PFSK-1 (cell line): ENCODE measurements around the gene RGS14.

Experiments used
- FOXP2 ChIP-seq: optimal IDR thresholded peaks from 2 replicates; pipeline ENCODE3; 2011; ENCODE audit warnings: borderline replicate concordance, control low read depth, inconsistent platforms; ENCODE audit not compliant: insufficient read depth; ENCODE audit errors: extremely low read length, extremely low read depth
- POLR2AphosphoS5 ChIP-seq: IDR thresholded peaks from 2 replicates; pipeline ENCODE4 v1.6.1; 2012; ENCODE audit warnings: low read depth, mild to moderate bottlenecking, control low read depth, low read length, moderate library complexity
- REST ChIP-seq, 2 experiments: IDR thresholded peaks; 2 replicates each; pipeline versions ENCODE4 v1.6.1 to v1.8.0; 2011 to 2012; ENCODE audit warnings: low read depth in 2 of 2, low read length in 2 of 2, control low read depth in 1 of 2, inconsistent platforms in 1 of 2, mild to moderate bottlenecking in 1 of 2, moderate library complexity in 1 of 2; ENCODE audit not compliant: insufficient read depth in 1 of 2
- SIN3A ChIP-seq: IDR thresholded peaks from 2 replicates; pipeline ENCODE4 v1.6.1; 2012; ENCODE audit warnings: mild to moderate bottlenecking, low read length, moderate library complexity, borderline replicate concordance; ENCODE audit not compliant: insufficient read depth
- TAF1 ChIP-seq: IDR thresholded peaks from 2 replicates; pipeline ENCODE4 v1.6.1; 2012; ENCODE audit warnings: low read length, control low read depth, borderline replicate concordance; ENCODE audit not compliant: insufficient read depth

The RGS14 gene

GRCh38 chr5:177372034-177372896 lies 14.5 kb downstream of the RGS14 start:
- TF ChIP-seq REST (IDR thresholded peaks at IDR 0.05; ENCODE audit: insufficient read depth in 1 of 2, low read depth in 2 of 2, low read length in 2 of 2) (no peak), TAF1 (no peak), POLR2AphosphoS5 (no peak), SIN3A (no peak), FOXP2 (no peak)

GRCh38 chr5:177372910-177373309 lies 15.2 kb downstream of the RGS14 start:
- TF ChIP-seq TAF1 (no peak), REST (IDR thresholded peaks at IDR 0.05; ENCODE audit: insufficient read depth in 1 of 2, low read depth in 2 of 2, low read length in 2 of 2) (no peak), SIN3A (no peak), FOXP2 (no peak), POLR2AphosphoS5 (no peak)

- TF ChIP-seq POLR2AphosphoS5 = no peak
- no peak for TF ChIP-seq SIN3A
- TF ChIP-seq TAF1 = no peak
- no peak for TF ChIP-seq FOXP2
- TF ChIP-seq REST (IDR thresholded peaks at IDR 0.05; ENCODE audit: insufficient read depth in 1 of 2, low read depth in 2 of 2, low read length in 2 of 2) = no peak
Observed at GRCh38 chr5:177373806-177374205, 16.1 kb downstream of the RGS14 start.

GRCh38 chr5:177374211-177374610 lies 16.5 kb downstream of the RGS14 start:
- TF ChIP-seq POLR2AphosphoS5 = no peak
- no peak for TF ChIP-seq FOXP2
- TF ChIP-seq REST (IDR thresholded peaks at IDR 0.05; ENCODE audit: insufficient read depth in 1 of 2, low read depth in 2 of 2, low read length in 2 of 2) = no peak
- TF ChIP-seq TAF1 = no peak
- TF ChIP-seq SIN3A = no peak

GRCh38 chr5:177376107-177376506 lies 18.4 kb downstream of the RGS14 start:
- no peak for TF ChIP-seq POLR2AphosphoS5
